ENCODE results near the gene C9.

C9 gene

GRCh38 chr5:39369123-39369815, 5.0 kb upstream of the C9 start:
- CTCF ChIA-PET = interaction anchor here (0.6 to 1.2 kb wide), 6 partner anchors 56 to 1097 kb away, joined by 3 to 6 read pairs (median 4); no protein-coding TSS in a partner anchor
- H3K27ac ChIP-seq (ENCODE audit: extremely low read depth, low read depth, low read length) = no peak overlapping the region
- no peaks in the 10 kb centered on the region for H3K4me1 ChIP-seq (ENCODE audit: control insufficient read depth, insufficient read depth, low read length)
- H3K4me3 ChIP-seq (ENCODE audit: low read depth, low read length) = no peak overlapping the region
- H3K9me3 ChIP-seq (ENCODE audit: control insufficient read depth, insufficient read depth, low read depth, low read length) = no peaks in the 10 kb centered on the region
- H3K36me3 ChIP-seq (ENCODE audit: control insufficient read depth in 2 of 2, insufficient read depth in 1 of 2, low read length in 2 of 2) = peaks cover 0 to 8% of the 10 kb centered on the region in 2 experiments; a peak in 2 of 3 replicates
- POLR2A ChIA-PET = interaction anchor here (0.5 to 1.1 kb wide), 3 partner anchors 56 to 1454 kb away, joined by 3 to 8 read pairs (median 4); partner anchors contain the start of gene DAB2
- TF ChIP-seq ZNF155 (tag by site-specific recombination; IDR thresholded peaks at IDR 0.05) (no peak), ZFP41 (tag by site-specific recombination; IDR thresholded peaks at IDR 0.05; ENCODE audit: borderline replicate concordance) (no peak), AEBP2 (tag by site-specific recombination; IDR thresholded peaks at IDR 0.05; ENCODE audit: borderline replicate concordance) (no peak), ZSCAN4 (tag by site-specific recombination; IDR thresholded peaks at IDR 0.05) (no peak), ZNF610 (tag by site-specific recombination; IDR thresholded peaks at IDR 0.05; ENCODE audit: borderline replicate concordance) (no peak), ZNF624 (tag by site-specific recombination; IDR thresholded peaks at IDR 0.05) (no peak), ZNF561 (tag by site-specific recombination; IDR thresholded peaks at IDR 0.05; ENCODE audit: borderline replicate concordance) (no peak), ATF2 (tag by site-specific recombination; IDR thresholded peaks at IDR 0.05; ENCODE audit: low read depth) (no peak), RBAK (tag by site-specific recombination; IDR thresholded peaks at IDR 0.05) (no peak), ZNF2 (tag by site-specific recombination; IDR thresholded peaks at IDR 0.05) (no peak), ZNF777 (tag by site-specific recombination; IDR thresholded peaks at IDR 0.05; ENCODE audit: borderline replicate concordance) (no peak), ZNF792 (tag by site-specific recombination; IDR thresholded peaks at IDR 0.05) (no peak)
- TF ChIP-seq, protein P1, sequence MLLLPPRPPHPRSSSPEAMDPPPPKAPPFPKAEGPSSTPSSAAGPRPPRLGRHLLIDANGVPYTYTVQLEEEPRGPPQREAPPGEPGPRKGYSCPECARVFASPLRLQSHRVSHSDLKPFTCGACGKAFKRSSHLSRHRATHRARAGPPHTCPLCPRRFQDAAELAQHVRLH (tag by site-specific recombination; IDR thresholded peaks at IDR 0.05) = no peak
- TF ChIP-seq, protein P2, sequence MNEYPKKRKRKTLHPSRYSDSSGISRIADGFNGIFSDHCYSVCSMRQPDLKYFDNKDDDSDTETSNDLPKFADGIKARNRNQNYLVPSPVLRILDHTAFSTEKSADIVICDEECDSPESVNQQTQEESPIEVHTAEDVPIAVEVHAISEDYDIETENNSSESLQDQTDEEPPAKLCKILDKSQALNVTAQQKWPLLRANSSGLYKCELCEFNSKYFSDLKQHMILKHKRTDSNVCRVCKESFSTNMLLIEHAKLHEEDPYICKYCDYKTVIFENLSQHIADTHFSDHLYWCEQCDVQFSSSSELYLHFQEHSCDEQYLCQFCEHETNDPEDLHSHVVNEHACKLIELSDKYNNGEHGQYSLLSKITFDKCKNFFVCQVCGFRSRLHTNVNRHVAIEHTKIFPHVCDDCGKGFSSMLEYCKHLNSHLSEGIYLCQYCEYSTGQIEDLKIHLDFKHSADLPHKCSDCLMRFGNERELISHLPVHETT (tag by site-specific recombination; IDR thresholded peaks at IDR 0.05) = no peak

DNA sequence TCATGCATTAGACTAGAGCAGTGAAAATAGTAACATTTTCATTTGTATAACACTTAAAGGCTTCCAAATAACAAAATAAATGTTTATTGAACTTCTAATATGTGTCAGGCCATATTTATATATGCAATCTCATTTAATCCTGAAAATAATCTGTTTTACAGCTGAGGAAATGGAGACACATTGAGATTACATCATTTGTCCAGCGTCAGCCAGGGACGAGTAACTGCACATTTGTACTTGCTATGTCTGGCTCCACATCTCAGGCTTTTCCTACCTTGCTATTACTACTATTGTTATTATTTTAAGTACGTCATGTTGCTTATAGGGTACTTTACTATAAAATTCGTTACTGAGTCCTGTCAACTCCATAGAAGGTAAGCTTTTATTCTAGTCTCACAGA, 3.8 kb upstream of the C9 start:
- ChIA-PET CTCF (interaction anchor here (0.6 to 1.4 kb wide), 3 partner anchors 9 to 1095 kb away, joined by 3 to 4 read pairs (median 4); no protein-coding TSS in a partner anchor), POLR2A (interaction anchor here (1.1 kb wide), 1 partner anchor 57 kb away, joined by 3 read pairs; the partner anchor contains the start of gene DAB2)
- Histone ChIP-seq H3K4me3 (ENCODE audit: low read depth, low read length) (no peak overlapping the region), H3K9me3 (ENCODE audit: control insufficient read depth, insufficient read depth, low read depth, low read length) (no peaks in the 10 kb centered on the region), H3K27ac (ENCODE audit: extremely low read depth, low read depth, low read length) (no peak overlapping the region), H3K36me3 (ENCODE audit: control insufficient read depth in 2 of 2, insufficient read depth in 1 of 2, low read length in 2 of 2) (peaks cover 0 to 2% of the 10 kb centered on the region in 2 experiments; a peak in 2 of 3 replicates), H3K4me1 (ENCODE audit: control insufficient read depth, insufficient read depth, low read length) (no peaks in the 10 kb centered on the region)
- no peak for TF ChIP-seq ZNF354C (tag by site-specific recombination; IDR thresholded peaks at IDR 0.05; ENCODE audit: borderline replicate concordance, low read depth)
- no peak for TF ChIP-seq ZNF610 (tag by site-specific recombination; IDR thresholded peaks at IDR 0.05; ENCODE audit: borderline replicate concordance)
- TF ChIP-seq PATZ1 (tag by site-specific recombination; IDR thresholded peaks at IDR 0.05) = no peak
- TF ChIP-seq ZNF596 (tag by site-specific recombination; IDR thresholded peaks at IDR 0.05) = no peak
- TF ChIP-seq ZNF214 (tag by site-specific recombination; IDR thresholded peaks at IDR 0.05; ENCODE audit: borderline replicate concordance) = no peak
- TF ChIP-seq ZNF121 (tag by site-specific recombination; IDR thresholded peaks at IDR 0.05) = no peak
- TF ChIP-seq EGR2 (tag by site-specific recombination; IDR thresholded peaks at IDR 0.05; ENCODE audit: low read depth) = no peak
- TF ChIP-seq ZNF433 (tag by site-specific recombination; IDR thresholded peaks at IDR 0.05; ENCODE audit: low read depth) = no peak
- TF ChIP-seq, protein P3, sequence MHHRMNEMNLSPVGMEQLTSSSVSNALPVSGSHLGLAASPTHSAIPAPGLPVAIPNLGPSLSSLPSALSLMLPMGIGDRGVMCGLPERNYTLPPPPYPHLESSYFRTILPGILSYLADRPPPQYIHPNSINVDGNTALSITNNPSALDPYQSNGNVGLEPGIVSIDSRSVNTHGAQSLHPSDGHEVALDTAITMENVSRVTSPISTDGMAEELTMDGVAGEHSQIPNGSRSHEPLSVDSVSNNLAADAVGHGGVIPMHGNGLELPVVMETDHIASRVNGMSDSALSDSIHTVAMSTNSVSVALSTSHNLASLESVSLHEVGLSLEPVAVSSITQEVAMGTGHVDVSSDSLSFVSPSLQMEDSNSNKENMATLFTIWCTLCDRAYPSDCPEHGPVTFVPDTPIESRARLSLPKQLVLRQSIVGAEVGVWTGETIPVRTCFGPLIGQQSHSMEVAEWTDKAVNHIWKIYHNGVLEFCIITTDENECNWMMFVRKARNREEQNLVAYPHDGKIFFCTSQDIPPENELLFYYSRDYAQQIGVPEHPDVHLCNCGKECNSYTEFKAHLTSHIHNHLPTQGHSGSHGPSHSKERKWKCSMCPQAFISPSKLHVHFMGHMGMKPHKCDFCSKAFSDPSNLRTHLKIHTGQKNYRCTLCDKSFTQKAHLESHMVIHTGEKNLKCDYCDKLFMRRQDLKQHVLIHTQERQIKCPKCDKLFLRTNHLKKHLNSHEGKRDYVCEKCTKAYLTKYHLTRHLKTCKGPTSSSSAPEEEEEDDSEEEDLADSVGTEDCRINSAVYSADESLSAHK (tag by site-specific recombination; IDR thresholded peaks at IDR 0.05) = no peak
- TF ChIP-seq ZNF416 (tag by site-specific recombination; IDR thresholded peaks at IDR 0.05) = no peak

Measured in HEK293 (cell line).